GM23338 (cell line): ENCODE results near the gene LENEP.

Experiments used
- CTCF ChIP-seq, 2 experiments: fragments of 200-600 bp in 1 of 2; sonication (generic) in 1 of 2; conservative IDR thresholded peaks; 2 replicates each; pipeline versions ENCODE4 v1.5.1 to v1.6.1; 2016 to 2017; ENCODE audit warnings: antibody characterized with exemption in 2 of 2, low read depth in 2 of 2, mild to moderate bottlenecking in 2 of 2, moderate library complexity in 1 of 2
- EZH2 ChIP-seq: fragments of 200-600 bp; sonication (generic); IDR thresholded peaks from one replicate; pipeline ENCODE4 v1.8.0; 2017; ENCODE audit warnings: antibody characterized with exemption, mild to moderate bottlenecking, low read depth; ENCODE audit not compliant: unreplicated experiment
- EZH2phosphoT487 ChIP-seq: fragments of 200-600 bp; sonication (generic); IDR thresholded peaks from one replicate; pipeline ENCODE4 v1.8.1; 2018; ENCODE audit warnings: antibody characterized with exemption; ENCODE audit not compliant: unreplicated experiment
- POLR2AphosphoS5 ChIP-seq: IDR thresholded peaks from 2 replicates; pipeline ENCODE4 v1.6.1; 2016; ENCODE audit warnings: antibody characterized with exemption, low read depth
- REST ChIP-seq: IDR thresholded peaks from one replicate; pipeline ENCODE4 v1.6.1; 2018; ENCODE audit warnings: antibody characterized with exemption; ENCODE audit not compliant: unreplicated experiment
- ZNF114 ChIP-seq: fragments of 250-450 bp; sonication (Bioruptor Pico); IDR thresholded peaks from 2 replicates; pipeline ENCODE4 v1.5.0; 2020; ENCODE audit warnings: mild to moderate bottlenecking, moderate library complexity
- TF ChIP-seq, protein P1 (sequence below): IDR thresholded peaks from 2 replicates; pipeline ENCODE4 v1.6.1; 2016; ENCODE audit warnings: antibody characterized with exemption

DNA sequence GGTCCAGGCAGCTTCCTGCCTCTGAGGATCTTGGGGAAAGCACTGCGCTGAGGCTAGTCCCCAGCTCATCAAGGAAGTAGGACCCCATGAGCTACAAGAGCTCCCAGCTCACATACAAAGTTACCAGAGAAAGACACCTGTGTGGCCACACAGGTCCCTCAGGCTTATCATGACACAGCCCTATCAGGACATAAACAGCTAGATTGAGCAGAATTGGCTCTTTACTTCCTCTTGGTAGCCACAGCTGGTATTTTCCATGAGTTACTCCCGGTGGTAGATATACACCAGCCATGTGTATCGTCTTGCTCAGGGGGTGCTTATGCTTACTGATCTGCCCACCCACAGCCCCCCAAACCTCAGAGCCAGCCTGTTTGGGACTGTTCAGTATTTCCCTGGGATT lies 1.2 kb downstream of the LENEP start:
- no peak for TF ChIP-seq CTCF (conservative IDR thresholded peaks at IDR 0.05; ENCODE audit: low read depth in 2 of 2)
- TF ChIP-seq EZH2phosphoT487 = no peak
- TF ChIP-seq, protein P1, sequence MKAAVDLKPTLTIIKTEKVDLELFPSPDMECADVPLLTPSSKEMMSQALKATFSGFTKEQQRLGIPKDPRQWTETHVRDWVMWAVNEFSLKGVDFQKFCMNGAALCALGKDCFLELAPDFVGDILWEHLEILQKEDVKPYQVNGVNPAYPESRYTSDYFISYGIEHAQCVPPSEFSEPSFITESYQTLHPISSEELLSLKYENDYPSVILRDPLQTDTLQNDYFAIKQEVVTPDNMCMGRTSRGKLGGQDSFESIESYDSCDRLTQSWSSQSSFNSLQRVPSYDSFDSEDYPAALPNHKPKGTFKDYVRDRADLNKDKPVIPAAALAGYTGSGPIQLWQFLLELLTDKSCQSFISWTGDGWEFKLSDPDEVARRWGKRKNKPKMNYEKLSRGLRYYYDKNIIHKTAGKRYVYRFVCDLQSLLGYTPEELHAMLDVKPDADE = no peak
- TF ChIP-seq REST = no peak
- TF ChIP-seq EZH2 = no peak
- TF ChIP-seq POLR2AphosphoS5 = no peak
- TF ChIP-seq ZNF114 = no peak
